ENCODE results near the gene SCYL1.
A peak's percentile ranks its signal among the peaks of the same experiment; 100 is the strongest.

The SCYL1 gene

GRCh38 chr11:65504674-65505465 is 20.0 kb upstream of the SCYL1 start:
- Histone ChIP-seq H3K79me2 (ENCODE audit: low read length) (peaks cover 69% of the 10 kb centered on the region), H3K27ac (ENCODE audit: low read length) (peak overlapping the region; percentile 78), H3K4me2 (ENCODE audit: low read length) (peak overlapping the region; percentile 95), H3K27me3 (ENCODE audit: low read depth, low read length) (no peaks in the 10 kb centered on the region), H3K4me3 (ENCODE audit: low read length) (peak overlapping the region; percentile 83), H3K4me1 (ENCODE audit: low read length) (peaks cover 67% of the 10 kb centered on the region), H3K9me3 (ENCODE audit: insufficient read depth, low read length) (no peaks in the 10 kb centered on the region), H3K9ac (ENCODE audit: low read length) (0 out of 2 replicates have a peak overlapping the region, but pooled peaks have one; percentile 99), H4K20me1 (ENCODE audit: insufficient read depth, low read length) (peaks cover 73% of the 10 kb centered on the region), H2AFZ (ENCODE audit: low read depth, low read length) (no peak overlapping the region), H3K36me3 (replicated peaks; ENCODE audit: low read depth, low read length) (peaks cover 68% of the 10 kb centered on the region)
- TF ChIP-seq CTCF (IDR thresholded peaks at IDR 0.05; ENCODE audit: low read depth, low read length) (no peak), EZH2phosphoT487 (IDR thresholded peaks at IDR 0.05; ENCODE audit: low read depth) (no peak)

- Histone ChIP-seq H3K27me3 (ENCODE audit: low read depth, low read length) (no peaks in the 10 kb centered on the region), H3K79me2 (ENCODE audit: low read length) (peaks cover 61% of the 10 kb centered on the region), H3K4me2 (ENCODE audit: low read length) (peak overlapping the region; percentile 95), H3K9me3 (ENCODE audit: insufficient read depth, low read length) (no peaks in the 10 kb centered on the region), H3K9ac (ENCODE audit: low read length) (no peak overlapping the region), H3K4me3 (ENCODE audit: low read length) (peak overlapping the region; percentile 83), H2AFZ (ENCODE audit: low read depth, low read length) (no peak overlapping the region), H3K36me3 (replicated peaks; ENCODE audit: low read depth, low read length) (peaks cover 60% of the 10 kb centered on the region), H3K27ac (ENCODE audit: low read length) (peak overlapping the region; percentile 78), H3K4me1 (ENCODE audit: low read length) (peaks cover 70% of the 10 kb centered on the region), H4K20me1 (ENCODE audit: insufficient read depth, low read length) (peaks cover 65% of the 10 kb centered on the region)
- TF ChIP-seq EZH2phosphoT487 (IDR thresholded peaks at IDR 0.05; ENCODE audit: low read depth) (no peak), CTCF (IDR thresholded peaks at IDR 0.05; ENCODE audit: low read depth, low read length) (no peak)
Measured at GRCh38 chr11:65505466-65506289, 19.2 kb upstream of the SCYL1 start.

GRCh38 chr11:65506290-65506771 is 18.6 kb upstream of the SCYL1 start:
- peaks cover 54% of the 10 kb centered on the region for H3K36me3 ChIP-seq (replicated peaks; ENCODE audit: low read depth, low read length)
- peaks cover 58% of the 10 kb centered on the region for H4K20me1 ChIP-seq (ENCODE audit: insufficient read depth, low read length)
- no peak overlapping the region for H2AFZ ChIP-seq (ENCODE audit: low read depth, low read length)
- H3K9me3 ChIP-seq (ENCODE audit: insufficient read depth, low read length): no peaks in the 10 kb centered on the region
- no peaks in the 10 kb centered on the region for H3K27me3 ChIP-seq (ENCODE audit: low read depth, low read length)
- peak overlapping the region; percentile 95 for H3K4me2 ChIP-seq (ENCODE audit: low read length)
- peak overlapping the region; percentile 78 for H3K27ac ChIP-seq (ENCODE audit: low read length)
- no peak overlapping the region for H3K9ac ChIP-seq (ENCODE audit: low read length)
- H3K79me2 ChIP-seq (ENCODE audit: low read length): peaks cover 55% of the 10 kb centered on the region
- H3K4me3 ChIP-seq (ENCODE audit: low read length): peak overlapping the region; percentile 83
- peaks cover 70% of the 10 kb centered on the region for H3K4me1 ChIP-seq (ENCODE audit: low read length)
- TF ChIP-seq EZH2phosphoT487 (IDR thresholded peaks at IDR 0.05; ENCODE audit: low read depth) (no peak), CTCF (IDR thresholded peaks at IDR 0.05; ENCODE audit: low read depth, low read length) (no peak)

Data from OCI-LY3 (cell line).